ENCODE data around the gene OBP2A. TPM values are rescaled to one million over a fixed set of nuclear protein-coding genes. Genes with fewer than 3 reads are reported as not detected.

The OBP2A gene
- total RNA-seq (2022; extraction: Qiagen RNA extraction): 0.15 TPM in 2 of 5 replicates, not detected in the others

GRCh38 chr9:135545646-135546176 is at the start of gene OBP2A:
Gene OBP2A, plus strand, starts transcription at chr9:135546126. Its CDS starts 55 bp downstream, at chr9:135546181.

GRCh38 chr9:135500525-135501260 is 45.2 kb upstream of the OBP2A start, which contains the start of gene MRPS2:
Gene MRPS2, plus strand, starts transcription at chr9:135500682. Its CDS starts 29 bp downstream, at chr9:135500711.

DNA sequence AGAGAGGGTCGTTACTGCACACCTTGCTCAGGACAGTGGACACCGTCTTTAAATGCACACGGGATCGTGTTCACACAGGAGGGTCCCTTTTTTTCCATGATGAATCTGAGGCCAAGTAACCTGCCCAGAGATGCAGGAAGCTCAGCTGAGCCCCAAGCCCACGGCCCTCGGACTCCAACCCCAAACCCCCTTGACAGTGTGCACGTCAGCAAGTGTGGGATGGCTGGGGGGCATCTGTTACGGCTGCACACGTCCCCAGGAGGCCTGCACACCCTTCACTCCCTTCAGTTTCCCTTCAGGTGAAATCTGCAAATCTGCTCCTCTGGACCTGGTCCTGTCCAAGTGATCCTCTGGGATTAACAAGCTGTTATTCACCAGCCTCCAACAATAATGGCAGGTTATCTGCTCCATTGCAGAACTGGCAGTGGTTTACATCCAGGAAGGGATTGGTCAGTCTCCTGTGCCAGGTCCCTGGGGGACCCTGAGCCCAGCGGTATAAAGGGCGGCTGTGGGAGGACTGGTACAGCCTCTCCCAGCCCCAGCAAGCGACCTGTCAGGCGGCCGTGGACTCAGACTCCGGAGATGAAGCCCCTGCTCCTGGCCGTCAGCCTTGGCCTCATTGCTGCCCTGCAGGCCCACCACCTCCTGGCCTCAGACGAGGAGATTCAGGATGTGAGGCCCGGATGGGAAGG is 24.9 kb upstream of the OBP2A start, which contains the start of gene LCN1:
Gene LCN1 (plus strand): TSS at position 525 of the 692 bp plus-strand sequence. CDS start 58 bp downstream, at position 583.

GRCh38 chr9:135561391-135562234 is 15.7 kb downstream of the OBP2A start, which contains the start of gene PAEP:
Gene PAEP, plus strand, starts transcription at chr9:135561756.

Other genes with a start within 250 kb of the OBP2A start
- 17.3 to 19.8 TPM (median 19.0 TPM) in 5 replicates for gene PPP1R26, start 66.3 kb upstream of the OBP2A start, total RNA-seq (2022; extraction: Qiagen RNA extraction)
- 106 to 137 TPM (median 131 TPM) in 5 replicates for gene MRPS2, start 45.4 kb upstream of the OBP2A start, total RNA-seq (2022; extraction: Qiagen RNA extraction)
- 0.17 to 0.26 TPM (median 0.20 TPM) in 3 of 5 replicates, not detected in the others for gene LCN1, start 24.7 kb upstream of the OBP2A start, total RNA-seq (2022; extraction: Qiagen RNA extraction)
- gene PAEP, start 15.6 kb downstream of the OBP2A start, total RNA-seq (2022; extraction: Qiagen RNA extraction): 0.24 to 0.43 TPM (median 0.26 TPM) in 5 replicates
- not detected in 5 replicates for gene GLT6D1, start 93.4 kb downstream of the OBP2A start, total RNA-seq (2022; extraction: Qiagen RNA extraction)
- not detected in 5 replicates for gene LCN9, start 117.2 kb downstream of the OBP2A start, total RNA-seq (2022; extraction: Qiagen RNA extraction)
- gene SOHLH1, start 153.4 kb downstream of the OBP2A start, total RNA-seq (2022; extraction: Qiagen RNA extraction): 0.05 to 0.08 TPM (median 0.05 TPM) in 3 of 5 replicates, not detected in the others
- 0.02 to 0.05 TPM in 2 of 5 replicates, not detected in the others for gene KCNT1, start 156.1 kb downstream of the OBP2A start, total RNA-seq (2022; extraction: Qiagen RNA extraction)

Measured in A549 treated with AZD2906 at 1 μM for 4 hours (cell line).